Left renal pelvis (tissue), 4 donors: Measurements from ENCODE around the gene MRPL18. TPM values are rescaled to one million over a fixed set of nuclear protein-coding genes. Genes with fewer than 3 reads are reported as not detected.
"Not testable (repeated sequence)": the region's sequence is repeated elsewhere in the genome, so short reads cannot be mapped to it uniquely, and the experiment has no call there.

Experiments
- DNase-seq, 4 donors: peaks; one replicate each; pipeline ENCODE4 v3.0.0-alpha.2; 2013; ENCODE audit warnings: low read depth in 4 of 4, low spot score in 3 of 4
- polyA plus RNA-seq, 4 donors: library from polyadenylated mRNA; unstranded; fragments of 120-200 nt; gene quantifications; one replicate each; pipeline ENCODE4 v1.2.1, GENCODE V29; 2013; ENCODE audit not compliant: insufficient read length in 4 of 4

Gene MRPL18
- polyA plus RNA-seq, result 10 to 100 TPM; 52.7 to 69.0 (median 62.1) TPM

- peak; percentile 89 to 92 (median 90) for DNase-seq
Observed at GRCh38 chr6:159790149-159790955, at the start of gene MRPL18. MRPL18 (plus strand) TSS chr6:159790467; CDS start chr6:159790588, 121 bp downstream.

GRCh38 chr6:159742165-159742564 lies 48.1 kb upstream of the MRPL18 start:
- DNase-seq, result no peak

DNA sequence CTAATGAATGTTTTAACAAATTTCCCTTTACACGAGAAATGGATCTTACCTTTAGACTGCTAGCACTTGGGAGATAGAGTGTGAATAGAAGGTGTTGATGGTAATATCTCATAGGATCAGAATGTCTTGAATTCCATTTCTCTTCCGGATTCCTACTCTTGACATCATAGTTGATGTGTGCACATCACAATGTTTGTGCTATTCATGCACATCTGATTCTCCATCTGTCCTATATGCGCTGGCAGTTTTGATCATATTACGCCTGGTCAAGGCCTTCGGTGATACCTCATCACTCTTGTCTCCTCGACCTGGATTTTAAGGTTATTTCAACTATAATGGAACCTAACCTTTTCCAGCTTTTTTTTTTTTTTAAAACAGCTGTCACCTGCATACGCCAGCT lies 45.2 kb upstream of the MRPL18 start:
- no peak for DNase-seq

DNA sequence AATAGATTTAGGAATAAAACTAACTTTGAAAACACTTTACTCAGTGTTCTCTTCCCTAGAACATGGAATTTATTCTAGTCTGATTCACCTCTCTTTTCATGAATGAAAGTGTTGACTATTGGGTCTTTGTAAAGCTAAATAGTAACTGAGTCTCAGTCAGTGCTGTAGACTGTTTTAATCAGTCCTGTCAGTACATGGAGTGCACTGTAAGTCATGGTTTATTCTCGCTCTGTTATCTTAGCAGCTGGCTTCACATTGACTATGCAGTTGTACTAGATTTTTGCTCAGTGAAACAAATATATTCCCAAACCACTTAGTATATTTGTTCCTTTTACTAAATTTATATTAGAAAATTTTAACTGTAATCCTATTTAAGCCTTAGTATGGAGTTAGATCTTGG lies 43.5 kb upstream of the MRPL18 start:
- no peak for DNase-seq

DNA sequence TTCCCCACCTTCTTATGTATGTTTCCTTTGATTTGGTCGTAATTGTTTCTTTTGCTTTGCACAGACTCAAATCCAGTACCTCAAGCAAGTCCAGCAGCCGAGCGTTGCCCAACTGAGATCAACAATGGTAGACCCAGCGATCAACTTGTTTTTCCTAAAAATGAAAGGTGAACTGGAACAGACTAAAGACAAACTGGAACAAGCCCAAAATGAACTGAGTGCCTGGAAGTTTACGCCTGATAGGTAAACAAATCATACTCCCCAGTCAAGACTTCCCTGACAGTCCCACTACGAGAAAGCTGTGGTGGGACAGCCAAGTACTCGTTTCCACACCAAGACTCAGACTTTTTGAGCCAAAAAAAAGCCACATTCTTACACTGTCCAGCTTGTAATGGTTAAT lies 42.1 kb upstream of the MRPL18 start:
- DNase-seq, result not testable (repeated sequence)

- DNase-seq, result no peak
Observed at GRCh38 chr6:159751448-159751847, 38.8 kb upstream of the MRPL18 start.

GRCh38 chr6:159753081-159753872 lies 37.0 kb upstream of the MRPL18 start:
- no peak for DNase-seq

DNA sequence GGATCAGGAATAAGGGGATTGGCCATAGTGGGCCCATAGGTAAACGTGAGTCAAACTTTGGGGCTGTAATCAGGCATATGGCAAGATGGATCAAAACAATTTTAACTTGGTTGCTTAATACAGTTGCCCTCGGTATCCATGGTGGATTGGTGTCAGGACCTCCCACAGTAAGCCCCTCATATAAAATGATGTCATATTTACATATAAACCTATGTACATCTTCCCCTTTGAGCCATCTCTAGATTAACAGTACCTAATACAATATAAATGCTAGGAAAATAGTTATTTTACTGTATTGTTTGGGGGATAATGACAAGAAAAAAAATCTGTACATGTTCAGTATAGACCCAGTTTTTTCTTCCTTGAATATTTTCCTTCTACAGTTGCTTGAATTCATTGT lies 35.9 kb upstream of the MRPL18 start:
- no peak for DNase-seq

DNA sequence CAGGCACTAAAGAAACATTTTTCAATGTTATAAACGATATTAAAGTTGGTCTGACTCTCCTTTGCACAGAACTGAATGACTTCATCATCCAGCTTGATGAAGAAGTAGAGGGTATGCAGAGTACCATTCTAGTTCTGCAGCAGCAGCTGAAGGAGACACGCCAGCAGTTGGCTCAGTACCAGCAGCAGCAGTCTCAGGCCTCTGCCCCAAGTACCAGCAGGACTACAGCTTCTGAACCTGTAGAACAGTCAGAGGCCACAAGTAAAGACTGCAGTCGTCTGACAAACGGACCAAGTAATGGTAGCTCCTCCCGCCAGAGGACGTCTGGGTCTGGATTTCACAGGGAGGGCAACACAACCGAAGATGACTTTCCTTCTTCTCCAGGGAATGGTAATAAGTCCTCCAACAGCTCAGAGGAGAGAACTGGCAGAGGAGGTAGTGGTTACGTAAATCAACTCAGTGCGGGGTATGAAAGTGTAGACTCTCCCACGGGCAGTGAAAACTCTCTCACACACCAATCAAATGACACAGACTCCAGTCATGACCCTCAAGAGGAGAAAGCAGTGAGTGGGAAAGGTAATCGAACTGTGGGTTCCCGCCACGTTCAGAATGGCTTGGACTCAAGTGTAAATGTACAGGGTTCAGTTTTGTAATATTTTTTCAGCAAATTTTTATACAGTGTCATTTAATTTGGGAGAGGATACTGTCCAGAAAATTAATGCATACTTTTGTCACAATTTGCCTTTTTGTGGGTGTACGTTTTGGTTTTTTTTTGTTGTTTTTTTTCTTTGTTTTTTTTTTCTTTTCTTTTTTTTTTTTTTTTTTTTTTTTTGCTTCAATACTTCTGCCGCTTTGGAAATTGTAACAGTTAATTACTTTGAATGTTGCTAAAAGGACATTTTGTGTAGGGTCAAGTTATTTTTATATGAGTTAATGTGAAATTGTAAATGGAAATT lies 35.0 kb upstream of the MRPL18 start:
- DNase-seq, result no peak

GRCh38 chr6:159756508-159756907 lies 33.8 kb upstream of the MRPL18 start:
- DNase-seq, result no peak

GRCh38 chr6:159758031-159759001 lies 32.0 kb upstream of the MRPL18 start:
- no peak for DNase-seq

DNA sequence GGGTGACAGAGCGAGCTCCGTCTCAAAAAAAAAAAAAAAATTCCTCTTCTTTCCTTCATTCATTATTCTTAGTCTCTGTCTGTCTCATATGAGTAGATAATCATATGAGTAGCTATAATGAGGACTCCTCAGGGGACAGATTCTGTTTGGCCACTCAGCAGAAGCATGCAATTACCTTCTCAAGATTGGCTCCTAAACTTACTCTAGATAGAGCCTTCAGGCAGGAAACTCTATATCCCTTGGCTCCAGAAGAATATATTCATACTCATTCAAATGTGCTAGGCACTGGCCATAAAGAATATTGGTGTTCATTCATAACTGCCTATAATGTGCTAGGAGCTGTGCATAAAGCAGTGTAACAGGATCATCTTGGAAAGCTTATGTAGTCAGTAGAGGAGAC lies 30.6 kb upstream of the MRPL18 start:
- DNase-seq, result no peak

DNA sequence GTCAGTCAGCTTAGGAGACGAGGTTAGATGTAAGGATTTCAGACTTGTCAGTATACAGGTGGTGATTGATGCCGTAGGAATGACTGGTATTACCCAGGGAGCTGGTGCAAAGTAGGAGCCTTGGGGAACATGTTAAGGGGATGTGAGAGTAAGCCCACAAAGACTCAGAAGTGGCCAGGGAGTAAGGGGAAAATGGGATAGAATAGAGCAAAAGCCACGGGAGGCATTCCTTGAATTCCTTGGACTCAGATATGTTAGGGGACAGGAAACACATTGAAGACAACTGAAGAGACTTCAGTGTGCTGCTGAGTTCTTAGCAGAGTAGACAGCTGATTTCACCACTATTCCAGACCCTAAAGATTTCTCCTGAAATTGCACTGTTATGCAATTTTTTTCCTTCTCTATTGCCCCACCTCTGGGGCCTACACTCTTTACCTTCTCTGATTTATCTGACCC lies 29.6 kb upstream of the MRPL18 start:
- DNase-seq, result no peak

DNA sequence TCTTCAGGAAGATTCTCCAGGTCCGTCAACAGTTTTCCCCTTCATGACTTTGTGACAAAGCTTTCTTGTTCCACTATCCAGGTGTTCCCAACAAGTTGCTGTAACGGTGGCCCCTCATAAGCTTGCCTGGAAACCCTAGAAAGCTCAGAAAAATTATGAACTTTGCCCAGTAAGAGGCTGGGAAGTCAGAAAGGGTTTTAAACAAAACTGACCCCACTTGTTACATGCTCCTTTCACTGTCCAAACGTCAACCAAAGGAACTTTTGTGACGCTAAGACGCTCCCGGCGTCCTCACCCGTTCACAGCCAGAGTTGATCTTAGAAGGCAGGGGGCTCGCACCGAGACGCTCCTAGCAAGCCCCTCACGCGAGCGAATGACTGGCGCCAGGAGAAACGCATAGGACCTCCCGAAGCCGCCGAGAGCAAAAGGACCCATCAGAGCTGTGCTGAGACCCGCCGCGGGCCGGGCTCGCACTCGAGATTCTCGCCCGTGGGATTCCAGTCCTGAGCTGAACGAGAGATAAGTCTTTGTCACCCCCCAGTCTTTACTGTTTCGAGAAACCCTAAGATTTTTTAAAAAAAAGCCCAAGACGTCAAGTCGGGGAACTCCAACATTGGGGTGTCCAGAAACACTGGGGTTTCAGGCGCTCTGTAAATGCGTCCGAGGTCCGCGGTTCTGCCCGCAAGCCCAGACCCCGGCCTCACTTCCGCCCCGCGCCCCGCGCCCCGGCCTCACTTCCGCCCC lies 29.0 kb upstream of the MRPL18 start:
- DNase-seq, result peak in 1 of 4 donors; percentile 33

DNA sequence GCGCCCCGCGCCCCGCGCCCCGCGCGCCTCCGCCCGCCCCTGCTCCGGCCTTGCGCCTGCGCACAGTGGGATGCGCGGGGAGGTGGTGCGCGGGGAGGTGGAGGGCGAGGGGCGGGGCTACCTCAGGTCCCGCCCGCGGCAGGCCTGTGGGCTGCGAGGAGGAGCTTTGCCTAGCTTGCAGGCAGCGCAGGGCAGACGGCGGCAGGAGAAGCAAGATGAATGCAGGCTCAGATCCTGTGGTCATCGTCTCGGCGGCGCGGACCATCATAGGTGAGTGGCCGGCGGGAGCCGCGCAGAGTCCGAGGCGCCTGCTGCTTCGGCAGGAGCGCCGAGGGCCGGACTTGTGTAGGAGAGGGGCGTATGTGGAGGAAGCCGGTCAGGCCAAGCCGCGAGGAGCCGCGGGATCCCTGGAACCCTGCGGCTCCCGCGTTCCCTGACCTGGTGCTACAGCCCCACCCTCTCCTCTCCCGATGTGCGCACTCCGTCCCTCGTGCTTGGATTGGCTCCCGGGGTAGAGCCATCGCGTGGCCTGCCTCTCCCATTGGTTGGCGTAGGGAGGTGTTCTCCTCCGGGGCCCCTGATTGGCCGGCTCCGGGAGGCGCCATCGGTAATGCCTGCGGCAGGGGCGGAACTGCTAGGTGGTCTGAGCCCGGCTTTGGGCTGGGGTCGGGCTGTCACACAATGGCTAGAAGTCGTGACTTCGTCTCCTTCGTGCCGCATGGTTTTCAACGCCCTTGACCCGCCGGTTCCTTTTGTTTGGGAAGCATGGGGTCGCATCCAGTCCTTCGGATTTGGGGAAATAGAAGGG lies 28.2 kb upstream of the MRPL18 start, which contains the start of gene ACAT2:
Gene ACAT2, plus strand, starts transcription at position 173 of the 808 bp plus-strand sequence. Its CDS starts 43 bp downstream, at position 216.
- peak; percentile 80 to 89 (median 86) for DNase-seq

- no peak for DNase-seq
Observed at GRCh38 chr6:159762681-159763293, 27.5 kb upstream of the MRPL18 start.

GRCh38 chr6:159766906-159767305 lies 23.4 kb upstream of the MRPL18 start:
- no peak for DNase-seq
